Tibial artery (tissue), 4 donors: ENCODE results near the gene PIP4K2A.

Experiments used
- DNase-seq, 2 donors: peaks; one replicate each; pipeline ENCODE4 v3.0.0-alpha.2; 2019
- H3K27ac ChIP-seq, 2 donors: fragments of 200-600 bp; sonication (generic) in 1 of 2; 1 replicate in 1 of 2; 2 replicates in 1 of 2; pipeline ENCODE4 v1.5.1; 2018 to 2019; ENCODE audit warnings: mild to moderate bottlenecking in 1 of 2
- H3K27me3 ChIP-seq, 2 donors: fragments of 200-600 bp; sonication (generic) in 1 of 2; one replicate each; pipeline versions ENCODE4 v1.5.1 to v1.6.0; 2016 to 2019
- H3K36me3 ChIP-seq, 3 donors: fragments of 200-600 bp; sonication (generic) in 2 of 3; one replicate each; pipeline ENCODE4 v1.5.1; 2016 to 2019; ENCODE audit warnings: mild to moderate bottlenecking in 2 of 3
- H3K4me1 ChIP-seq, 4 donors: fragments of 200-600 bp; sonication (generic) in 2 of 4; 1 replicate in 3 of 4; 2 replicates in 1 of 4; pipeline ENCODE4 v1.5.1; 2016 to 2019
- H3K4me3 ChIP-seq, 2 donors: fragments of 200-600 bp; sonication (generic) in 1 of 2; 1 replicate in 1 of 2; 2 replicates in 1 of 2; pipeline ENCODE4 v1.5.1; 2018 to 2019; ENCODE audit warnings: mild to moderate bottlenecking in 2 of 2
- H3K9me3 ChIP-seq, 3 donors: fragments of 200-600 bp; sonication (generic) in 1 of 3; one replicate each; pipeline ENCODE4 v1.5.1; 2016 to 2019
- intact Hi-C: fragments of 100-400 bp; cut with DNase I; formaldehyde crosslinking; loops from one replicate; pipeline ENCODE4 v1.15.0; 2023; ENCODE audit warnings: low total_unique reads
- TF ChIP-seq, protein P1 (sequence below), 2 experiments: fragments of 200-600 bp in 1 of 2; fragments of 450-650 bp in 1 of 2; IDR thresholded peaks; one replicate each; pipeline ENCODE4 v1.5.1; 2017 to 2019; ENCODE audit warnings: antibody characterized with exemption in 2 of 2, mild to moderate bottlenecking in 1 of 2, moderate library complexity in 1 of 2

The PIP4K2A gene

GRCh38 chr10:22682237-22683139, 31.9 kb downstream of the PIP4K2A start:
- Histone ChIP-seq H3K36me3 (no peaks in the 10 kb centered on the region), H3K27ac (no peak overlapping the region), H3K4me1 (peaks cover 0 to 51% (median 7%) of the 10 kb centered on the region in 4 donors), H3K9me3 (no peaks in the 10 kb centered on the region), H3K4me3 (no peak overlapping the region), H3K27me3 (no peaks in the 10 kb centered on the region)
- TF ChIP-seq, protein P1, sequence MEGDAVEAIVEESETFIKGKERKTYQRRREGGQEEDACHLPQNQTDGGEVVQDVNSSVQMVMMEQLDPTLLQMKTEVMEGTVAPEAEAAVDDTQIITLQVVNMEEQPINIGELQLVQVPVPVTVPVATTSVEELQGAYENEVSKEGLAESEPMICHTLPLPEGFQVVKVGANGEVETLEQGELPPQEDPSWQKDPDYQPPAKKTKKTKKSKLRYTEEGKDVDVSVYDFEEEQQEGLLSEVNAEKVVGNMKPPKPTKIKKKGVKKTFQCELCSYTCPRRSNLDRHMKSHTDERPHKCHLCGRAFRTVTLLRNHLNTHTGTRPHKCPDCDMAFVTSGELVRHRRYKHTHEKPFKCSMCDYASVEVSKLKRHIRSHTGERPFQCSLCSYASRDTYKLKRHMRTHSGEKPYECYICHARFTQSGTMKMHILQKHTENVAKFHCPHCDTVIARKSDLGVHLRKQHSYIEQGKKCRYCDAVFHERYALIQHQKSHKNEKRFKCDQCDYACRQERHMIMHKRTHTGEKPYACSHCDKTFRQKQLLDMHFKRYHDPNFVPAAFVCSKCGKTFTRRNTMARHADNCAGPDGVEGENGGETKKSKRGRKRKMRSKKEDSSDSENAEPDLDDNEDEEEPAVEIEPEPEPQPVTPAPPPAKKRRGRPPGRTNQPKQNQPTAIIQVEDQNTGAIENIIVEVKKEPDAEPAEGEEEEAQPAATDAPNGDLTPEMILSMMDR (IDR thresholded peaks at IDR 0.05), result no peak
- intact Hi-C loops, result no loop called here
- no peak for DNase-seq

DNA sequence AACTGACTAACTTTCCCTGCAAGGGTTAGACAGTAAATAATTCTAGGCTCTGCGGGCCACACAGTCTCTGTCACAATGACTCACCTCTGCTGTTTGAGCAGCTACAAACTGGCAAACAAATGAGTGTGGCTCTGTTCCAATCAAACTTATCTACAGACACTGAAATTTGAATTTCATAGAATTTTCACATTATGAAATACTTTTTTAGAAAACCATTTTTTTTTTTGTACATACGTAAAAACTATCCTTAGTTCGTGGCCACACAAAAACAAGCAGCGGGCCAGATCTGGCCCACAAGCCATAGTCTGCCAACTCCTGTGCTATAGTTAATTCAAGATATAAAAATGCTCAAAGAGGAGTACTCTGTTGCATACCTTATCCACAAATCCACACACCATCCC, 32.6 kb downstream of the PIP4K2A start:
- Histone ChIP-seq H3K27ac (no peak overlapping the region), H3K27me3 (no peaks in the 10 kb centered on the region), H3K4me1 (peaks cover 0 to 51% (median 7%) of the 10 kb centered on the region in 4 donors), H3K4me3 (no peak overlapping the region), H3K9me3 (no peaks in the 10 kb centered on the region), H3K36me3 (no peaks in the 10 kb centered on the region)
- no peak for DNase-seq
- intact Hi-C loops, result no loop called here
- TF ChIP-seq, protein P1 (IDR thresholded peaks at IDR 0.05), result no peak

DNA sequence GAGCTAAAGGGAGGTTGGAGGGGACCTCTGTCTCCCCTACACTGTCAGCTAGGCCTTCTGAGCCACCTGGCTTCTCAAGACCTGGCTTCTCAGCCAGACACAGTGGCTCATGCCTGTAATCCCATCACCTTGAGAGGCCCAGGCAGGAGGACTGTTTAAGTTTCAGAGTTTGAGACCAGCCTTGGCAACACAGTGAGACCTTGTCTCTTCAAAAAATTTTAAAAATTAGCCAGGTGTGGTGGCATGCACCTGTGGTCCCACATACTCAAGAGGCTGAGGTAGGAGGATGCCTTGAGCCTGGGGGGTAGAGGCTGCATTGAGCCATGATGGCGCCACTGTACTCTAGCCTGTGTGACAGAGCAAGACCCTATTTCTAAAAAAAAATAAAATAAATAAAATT, 33.1 kb downstream of the PIP4K2A start:
- intact Hi-C loops, result no loop called here
- TF ChIP-seq, protein P1 (IDR thresholded peaks at IDR 0.05), result no peak
- H3K4me1 ChIP-seq, result peaks cover 0 to 47% (median 7%) of the 10 kb centered on the region in 4 donors
- no peaks in the 10 kb centered on the region for H3K9me3 ChIP-seq
- no peak for DNase-seq
- no peak overlapping the region for H3K4me3 ChIP-seq
- H3K36me3 ChIP-seq, result no peaks in the 10 kb centered on the region
- H3K27me3 ChIP-seq, result no peaks in the 10 kb centered on the region
- no peak overlapping the region for H3K27ac ChIP-seq

- H3K27me3 ChIP-seq, result no peaks in the 10 kb centered on the region
- no peaks in the 10 kb centered on the region for H3K9me3 ChIP-seq
- H3K4me1 ChIP-seq, result peaks cover 0 to 53% (median 8%) of the 10 kb centered on the region in 4 donors
- DNase-seq, result no peak
- intact Hi-C loops, result no loop called here
- no peak overlapping the region for H3K4me3 ChIP-seq
- H3K27ac ChIP-seq, result no peak overlapping the region
- TF ChIP-seq, protein P1 (IDR thresholded peaks at IDR 0.05), result no peak
- no peaks in the 10 kb centered on the region for H3K36me3 ChIP-seq
These were observed 34.8 kb downstream of the PIP4K2A start for GRCh38 chr10:22679608-22680007.

DNA sequence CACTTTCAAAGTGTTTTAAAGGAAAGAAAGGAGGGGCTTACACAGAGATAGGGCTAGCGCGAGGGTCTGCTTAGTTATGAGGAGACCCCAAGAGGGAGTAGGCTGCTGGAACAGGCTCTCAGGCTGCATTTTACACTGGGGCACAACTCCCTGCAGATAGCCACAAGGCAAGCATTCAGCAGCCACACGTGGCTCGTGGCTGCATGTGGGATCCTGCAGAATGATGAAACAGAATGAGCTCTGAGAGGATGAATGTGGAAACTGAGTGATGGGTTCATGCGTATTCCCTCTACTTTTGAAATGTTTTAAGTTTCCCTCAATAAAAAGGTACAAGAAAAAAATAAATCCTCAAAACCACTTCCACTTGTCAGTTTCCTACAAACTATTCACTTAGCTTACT, 37.0 kb downstream of the PIP4K2A start:
- intact Hi-C loops, result no loop called here
- TF ChIP-seq, protein P1 (IDR thresholded peaks at IDR 0.05), result no peak
- no peak for DNase-seq
- no peaks in the 10 kb centered on the region for H3K27me3 ChIP-seq
- H3K9me3 ChIP-seq, result no peaks in the 10 kb centered on the region
- peaks cover 0 to 49% (median 5%) of the 10 kb centered on the region in 4 donors for H3K4me1 ChIP-seq
- no peak overlapping the region for H3K27ac ChIP-seq
- H3K4me3 ChIP-seq, result no peak overlapping the region
- no peaks in the 10 kb centered on the region for H3K36me3 ChIP-seq
